ENCODE results near the gene PGLYRP3. TPM values are rescaled to one million over a fixed set of nuclear protein-coding genes. Genes with fewer than 3 reads are reported as not detected.
"Not testable (repeated sequence)": the region's sequence is repeated elsewhere in the genome, so short reads cannot be mapped to it uniquely, and the experiment has no call there.

Gene PGLYRP3
- total and polyA plus RNA-seq, 3 experiments from 2014 or later = not detected

- no peak overlapping the region for H3K27ac Mint-ChIP-seq
- ChIA-PET POLR2A (no interaction called here), CTCF (interaction anchor here (0.7 to 5.3 kb wide), 9 partner anchors 9 to 917 kb away, joined by 3 to 35 read pairs (median 5); partner anchors contain the start of gene S100A12)
- no peaks in the 10 kb centered on the region for H3K9me3 Mint-ChIP-seq
- no peak overlapping the region for H3K4me3 ChIP-seq (ENCODE audit: low read length)
- H3K36me3 ChIP-seq (ENCODE audit: insufficient read depth, low read length) = no peaks in the 10 kb centered on the region
- H3K4me1 Mint-ChIP-seq = peaks cover 4 to 11% (median 11%) of the 10 kb centered on the region in 3 donors
- H3K27me3 Mint-ChIP-seq = peaks cover 17 to 49% of the 10 kb centered on the region in 2 donors
- H3K27ac ChIP-seq (ENCODE audit: low read depth, low read length) = no peak overlapping the region
- H3K9me3 ChIP-seq (ENCODE audit: low read length) = no peaks in the 10 kb centered on the region
- no peak overlapping the region for H3K4me3 Mint-ChIP-seq
- peak; percentile 36 to 69 (median 46) for DNase-seq
- H3K27me3 ChIP-seq (ENCODE audit: insufficient read depth, low read length, poor library complexity, severe bottlenecking) = no peaks in the 10 kb centered on the region
- no peaks in the 10 kb centered on the region for H3K36me3 Mint-ChIP-seq
- peaks cover 6% of the 10 kb centered on the region for H3K4me1 ChIP-seq (ENCODE audit: insufficient read depth, low read length)
Observed at GRCh38 chr1:153352523-153352922, 39.8 kb upstream of the PGLYRP3 start.

GRCh38 chr1:153350321-153350957 lies 37.7 kb upstream of the PGLYRP3 start:
- ChIA-PET CTCF (no interaction called here), POLR2A (no interaction called here)
- Histone ChIP-seq H3K27ac (ENCODE audit: low read depth, low read length) (no peak overlapping the region), H3K27me3 (ENCODE audit: insufficient read depth, low read length, poor library complexity, severe bottlenecking) (no peaks in the 10 kb centered on the region), H3K4me1 (ENCODE audit: insufficient read depth, low read length) (peaks cover 11% of the 10 kb centered on the region), H3K9me3 (ENCODE audit: low read length) (no peaks in the 10 kb centered on the region), H3K4me3 (ENCODE audit: low read length) (no peak overlapping the region), H3K36me3 (ENCODE audit: insufficient read depth, low read length) (no peaks in the 10 kb centered on the region)
- Mint-ChIP-seq H3K27ac (no peak overlapping the region), H3K4me3 (no peak overlapping the region), H3K27me3 (peaks cover 23 to 63% of the 10 kb centered on the region in 2 donors), H3K4me1 (peaks cover 13 to 15% (median 14%) of the 10 kb centered on the region in 3 donors), H3K36me3 (no peaks in the 10 kb centered on the region), H3K9me3 (no peaks in the 10 kb centered on the region)
- DNase-seq = no peak

- Mint-ChIP-seq H3K4me3 (no peak overlapping the region), H3K4me1 (peaks cover 18 to 20% (median 20%) of the 10 kb centered on the region in 3 donors), H3K9me3 (no peaks in the 10 kb centered on the region), H3K36me3 (no peaks in the 10 kb centered on the region), H3K27me3 (peaks cover 23 to 65% of the 10 kb centered on the region in 2 donors), H3K27ac (no peak overlapping the region)
- ChIA-PET POLR2A (no interaction called here), CTCF (interaction anchor here (1.1 kb wide), 1 partner anchor 145 kb away, joined by 3 read pairs; no protein-coding TSS in a partner anchor)
- Histone ChIP-seq H3K27me3 (ENCODE audit: insufficient read depth, low read length, poor library complexity, severe bottlenecking) (no peaks in the 10 kb centered on the region), H3K9me3 (ENCODE audit: low read length) (no peaks in the 10 kb centered on the region), H3K4me1 (ENCODE audit: insufficient read depth, low read length) (peaks cover 19% of the 10 kb centered on the region), H3K27ac (ENCODE audit: low read depth, low read length) (no peak overlapping the region), H3K36me3 (ENCODE audit: insufficient read depth, low read length) (no peaks in the 10 kb centered on the region), H3K4me3 (ENCODE audit: low read length) (no peak overlapping the region)
- no peak for DNase-seq
Observed at GRCh38 chr1:153349363-153350320, 36.9 kb upstream of the PGLYRP3 start.

- no peak within 1 kb of the TSS for H3K4me3 Mint-ChIP-seq
- H3K36me3 ChIP-seq (ENCODE audit: insufficient read depth, low read length) = no peaks in the 10 kb centered on the region
- H3K27me3 Mint-ChIP-seq = peaks cover 28 to 65% of the 10 kb centered on the region in 2 donors
- H3K4me3 ChIP-seq (ENCODE audit: low read length) = no peak within 1 kb of the TSS
- no peaks in the 10 kb centered on the region for H3K27me3 ChIP-seq (ENCODE audit: insufficient read depth, low read length, poor library complexity, severe bottlenecking)
- H3K4me1 Mint-ChIP-seq = peaks cover 21 to 30% (median 24%) of the 10 kb centered on the region in 3 donors
- no peaks in the 10 kb centered on the region for H3K9me3 ChIP-seq (ENCODE audit: low read length)
- no peaks in the 10 kb centered on the region for H3K9me3 Mint-ChIP-seq
- no peak for DNase-seq
- peaks cover 29% of the 10 kb centered on the region for H3K4me1 ChIP-seq (ENCODE audit: insufficient read depth, low read length)
- ChIA-PET POLR2A (no interaction called here), CTCF (interaction anchor here (1.1 kb wide), 1 partner anchor 146 kb away, joined by 3 read pairs; no protein-coding TSS in a partner anchor)
- no peak within 1 kb of the TSS for H3K27ac Mint-ChIP-seq
- H3K36me3 Mint-ChIP-seq = no peaks in the 10 kb centered on the region
- H3K27ac ChIP-seq (ENCODE audit: low read depth, low read length) = no peak within 1 kb of the TSS
Observed at GRCh38 chr1:153348511-153349362, 36.0 kb upstream of the PGLYRP3 start, which contains the start of gene PGLYRP4. Gene PGLYRP4, minus strand, starts transcription at chr1:153348841. Its CDS starts 909 bp downstream, at chr1:153347932.

- Mint-ChIP-seq H3K4me3 (no peak overlapping the region), H3K36me3 (no peaks in the 10 kb centered on the region), H3K27me3 (peaks cover 27 to 65% of the 10 kb centered on the region in 2 donors), H3K9me3 (no peaks in the 10 kb centered on the region), H3K27ac (no peak overlapping the region), H3K4me1 (peaks cover 21 to 34% (median 24%) of the 10 kb centered on the region in 3 donors)
- CTCF ChIA-PET = no interaction called here
- Histone ChIP-seq H3K4me1 (ENCODE audit: insufficient read depth, low read length) (peaks cover 34% of the 10 kb centered on the region), H3K36me3 (ENCODE audit: insufficient read depth, low read length) (no peaks in the 10 kb centered on the region), H3K27ac (ENCODE audit: low read depth, low read length) (no peak overlapping the region), H3K4me3 (ENCODE audit: low read length) (no peak overlapping the region), H3K27me3 (ENCODE audit: insufficient read depth, low read length, poor library complexity, severe bottlenecking) (no peaks in the 10 kb centered on the region), H3K9me3 (ENCODE audit: low read length) (no peaks in the 10 kb centered on the region)
- POLR2A ChIA-PET = no interaction called here
- no peak for DNase-seq
Observed at GRCh38 chr1:153347856-153348255, 35.1 kb upstream of the PGLYRP3 start.

- DNase-seq; CTCF ChIA-PET; H3K9me3 ChIP-seq (ENCODE audit: low read length); H3K27ac ChIP-seq (ENCODE audit: low read depth, low read length); H3K36me3 ChIP-seq (ENCODE audit: insufficient read depth, low read length); POLR2A ChIA-PET; H3K27ac Mint-ChIP-seq; H3K27me3 ChIP-seq (ENCODE audit: insufficient read depth, low read length, poor library complexity, severe bottlenecking); H3K4me3 ChIP-seq (ENCODE audit: low read length); H3K9me3 Mint-ChIP-seq; H3K36me3 Mint-ChIP-seq; H3K4me3 Mint-ChIP-seq: not testable (repeated sequence)
- Mint-ChIP-seq H3K4me1 (peaks cover 21 to 39% (median 24%) of the 10 kb centered on the region in 3 donors), H3K27me3 (peaks cover 28 to 70% of the 10 kb centered on the region in 2 donors)
- peaks cover 34% of the 10 kb centered on the region for H3K4me1 ChIP-seq (ENCODE audit: insufficient read depth, low read length)
Observed at GRCh38 chr1:153347049-153347448, 34.3 kb upstream of the PGLYRP3 start.

- peaks cover 21 to 39% (median 24%) of the 10 kb centered on the region in 3 donors for H3K4me1 Mint-ChIP-seq
- no peaks in the 10 kb centered on the region for H3K27me3 ChIP-seq (ENCODE audit: insufficient read depth, low read length, poor library complexity, severe bottlenecking)
- no peaks in the 10 kb centered on the region for H3K9me3 ChIP-seq (ENCODE audit: low read length)
- H3K9me3 Mint-ChIP-seq = no peaks in the 10 kb centered on the region
- peak overlapping the region in 5 of 7 donors; percentile 23 to 61 (median 45) for H3K4me3 Mint-ChIP-seq
- ChIA-PET POLR2A (no interaction called here), CTCF (interaction anchor here (1.0 kb wide), 1 partner anchor 149 kb away, joined by 4 read pairs; no protein-coding TSS in a partner anchor)
- H3K4me3 ChIP-seq (ENCODE audit: low read length) = no peak overlapping the region
- H3K36me3 ChIP-seq (ENCODE audit: insufficient read depth, low read length) = no peaks in the 10 kb centered on the region
- H3K27ac ChIP-seq (ENCODE audit: low read depth, low read length) = no peak overlapping the region
- H3K36me3 Mint-ChIP-seq = no peaks in the 10 kb centered on the region
- H3K27me3 Mint-ChIP-seq = peaks cover 30 to 70% of the 10 kb centered on the region in 2 donors
- H3K27ac Mint-ChIP-seq = peak overlapping the region in 3 of 8 donors; percentile 2 to 69 (median 13)
- peaks cover 34% of the 10 kb centered on the region for H3K4me1 ChIP-seq (ENCODE audit: insufficient read depth, low read length)
- DNase-seq = no peak
Observed at GRCh38 chr1:153346077-153346723, 33.4 kb upstream of the PGLYRP3 start.

Measured in CD8-positive, alpha-beta memory T cell (primary cell).